Kasumi-1 (cell line): Measurements from ENCODE around the gene PNMA1.
A peak's percentile ranks its signal among the peaks of the same experiment; 100 is the strongest.

ENCODE experiments used
- DNase-seq, 2 experiments: peaks; one replicate each; lab custom pipeline; 2025; lab: John Stamatoyannopoulos, UW

The PNMA1 gene

DNA sequence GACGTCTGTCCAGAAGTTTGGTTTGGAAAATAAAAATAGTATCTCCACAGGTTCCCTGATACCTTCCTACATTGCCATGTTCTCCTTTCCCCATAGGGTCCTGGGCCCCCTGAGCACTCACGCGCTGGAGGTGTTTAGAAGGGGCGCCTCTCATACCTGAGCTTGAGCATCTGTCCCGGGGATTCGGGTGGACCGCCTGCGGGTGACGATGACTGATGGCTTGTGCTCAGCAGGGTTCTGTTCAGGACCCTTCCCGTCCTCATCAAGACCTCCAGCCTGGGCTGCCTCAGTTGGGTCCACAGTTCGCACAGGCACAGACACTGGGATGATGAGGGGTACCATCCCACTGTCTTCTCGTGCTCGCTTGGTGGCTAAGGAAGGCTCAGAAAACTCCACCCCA lies 22.7 kb upstream of the PNMA1 start:
- DNase-seq = no peak

- DNase-seq = no peak
Observed at GRCh38 chr14:73732006-73732405, 17.8 kb upstream of the PNMA1 start.

DNA sequence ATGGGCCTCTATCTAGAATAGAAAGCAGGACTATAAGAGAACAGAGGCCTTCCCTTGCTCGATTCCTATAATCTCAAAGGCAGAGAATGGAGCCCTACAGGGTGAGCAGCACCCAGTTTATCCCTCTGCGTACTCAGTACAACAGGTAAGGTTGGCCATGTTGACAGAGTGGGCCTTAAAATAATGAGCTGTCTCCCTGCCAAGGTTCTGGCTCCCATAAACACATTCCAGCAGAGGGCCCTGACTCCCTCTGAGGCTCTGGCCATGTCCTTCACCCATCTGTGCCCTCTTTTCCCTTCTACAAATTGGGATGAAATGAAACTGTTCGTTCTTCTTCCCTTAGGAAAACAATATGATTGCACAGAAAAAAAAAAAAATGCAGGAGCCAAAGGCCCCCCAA lies 16.9 kb upstream of the PNMA1 start:
- no peak for DNase-seq

GRCh38 chr14:73729556-73730265 lies 15.5 kb upstream of the PNMA1 start:
- DNase-seq = no peak

GRCh38 chr14:73728717-73729330 lies 14.6 kb upstream of the PNMA1 start:
- peak; percentile 92 to 95 for DNase-seq

DNA sequence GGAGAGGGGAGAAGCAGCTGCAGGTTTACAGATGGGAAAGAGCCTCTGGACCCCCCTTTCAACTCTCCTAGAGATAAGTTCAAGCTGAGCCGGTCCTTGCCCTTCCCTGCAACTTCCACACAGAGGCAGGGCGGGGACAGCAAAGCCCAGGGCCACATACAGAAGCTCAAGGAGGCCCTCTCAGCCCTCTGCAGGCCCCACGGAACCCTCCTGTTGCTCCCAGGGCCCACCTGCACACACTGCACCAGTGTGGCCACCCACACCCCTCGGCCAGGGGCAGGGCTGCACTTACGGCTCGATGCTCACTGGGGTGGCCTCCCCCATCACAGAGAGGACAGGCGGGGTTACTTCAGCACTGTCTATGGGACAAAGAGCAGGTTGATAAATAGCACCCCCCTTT lies 13.0 kb upstream of the PNMA1 start:
- DNase-seq = no peak

DNA sequence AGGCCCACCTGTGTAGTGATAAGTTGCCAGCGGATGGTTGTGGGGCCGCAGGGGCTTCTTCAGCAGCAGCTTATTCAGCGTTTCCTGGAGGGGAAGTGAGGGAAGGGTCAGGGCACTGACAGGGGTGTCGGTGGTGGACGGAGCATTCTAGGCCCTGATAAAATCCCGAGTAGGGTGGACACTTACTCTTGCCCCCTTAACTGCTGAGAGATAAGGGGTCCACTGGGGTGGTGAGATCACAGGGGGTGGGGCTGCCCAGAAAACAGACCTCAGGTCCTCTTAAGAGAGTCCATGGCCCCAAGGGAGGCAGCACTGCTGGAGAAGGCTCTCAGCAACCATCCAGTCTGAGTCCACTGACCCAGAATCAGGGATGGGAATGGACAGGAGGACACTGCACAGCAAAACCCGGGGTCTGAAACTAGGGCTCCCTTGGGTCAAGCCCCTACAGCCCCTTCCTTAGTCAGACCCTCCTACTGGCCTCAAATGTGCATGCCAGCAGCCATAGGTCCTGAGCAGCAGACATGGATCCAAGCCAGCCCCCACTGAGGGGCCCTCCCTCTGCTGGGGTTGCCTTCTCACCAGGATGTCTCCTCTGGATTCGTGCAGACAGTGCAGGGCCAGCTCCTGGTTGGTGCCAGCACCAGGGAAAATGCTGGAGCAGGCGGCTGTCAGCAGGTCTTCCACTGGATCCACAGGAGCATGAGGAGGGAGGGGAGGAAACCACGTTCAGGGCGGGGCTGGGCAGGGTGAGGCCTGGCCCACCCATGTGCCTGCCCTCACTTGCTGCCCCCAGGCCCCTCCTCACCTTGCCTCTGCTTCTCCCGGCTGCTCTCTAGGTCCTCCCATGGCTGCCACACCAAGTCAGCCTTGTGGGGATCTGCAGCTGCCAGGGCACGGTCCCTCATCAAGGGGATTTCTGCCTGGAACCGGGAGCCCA lies 12.1 kb upstream of the PNMA1 start:
- DNase-seq = no peak

DNA sequence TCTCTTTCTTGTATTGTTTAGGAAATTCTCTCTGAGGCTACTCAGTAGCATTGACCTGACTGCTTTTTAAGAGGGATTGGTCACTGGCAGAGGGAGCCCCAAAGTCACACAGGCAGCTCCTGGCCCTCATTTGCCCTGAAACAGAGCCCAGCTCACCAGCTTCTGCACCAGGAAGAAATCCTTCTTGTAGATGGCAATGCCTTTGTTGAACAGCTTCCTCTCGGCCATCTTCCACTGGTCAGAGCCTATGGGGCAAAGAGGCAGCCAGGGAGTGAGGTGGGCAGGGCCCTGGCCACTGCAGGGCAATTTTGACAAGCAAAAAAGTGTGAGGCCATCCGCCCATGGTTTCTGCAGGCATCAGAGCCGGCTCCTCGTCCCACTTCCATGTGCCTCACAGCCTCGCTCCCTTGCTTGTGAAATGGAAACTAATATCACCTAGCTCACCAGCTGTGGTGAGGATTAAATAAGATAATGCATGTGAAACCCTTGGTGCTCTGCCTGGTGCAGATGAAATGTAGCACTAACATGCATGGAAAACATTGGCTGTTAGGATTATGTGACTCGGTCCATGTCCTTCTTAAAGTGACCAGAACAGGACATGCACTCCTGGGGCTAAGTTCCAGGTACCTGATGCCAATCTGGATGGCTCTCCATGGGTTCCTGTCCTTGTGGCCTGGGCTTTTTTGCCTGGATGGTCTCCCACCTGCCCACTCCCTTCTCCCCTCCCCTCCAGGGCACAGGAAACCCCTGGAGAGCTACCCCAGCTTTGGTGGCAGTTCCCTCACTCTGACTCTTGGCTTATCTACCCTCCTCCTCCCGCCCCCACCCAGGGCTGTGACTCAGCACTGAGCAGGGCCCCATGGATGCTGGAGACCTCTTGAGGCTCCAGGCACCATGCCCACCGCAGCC lies 11.2 kb upstream of the PNMA1 start:
- DNase-seq = no peak

- DNase-seq = no peak
Observed at GRCh38 chr14:73724696-73725095, 10.5 kb upstream of the PNMA1 start.

GRCh38 chr14:73723797-73724661 lies 9.8 kb upstream of the PNMA1 start:
- peak; percentile 29 to 35 for DNase-seq

- no peak for DNase-seq
Observed at GRCh38 chr14:73723406-73723796, 9.2 kb upstream of the PNMA1 start.

DNA sequence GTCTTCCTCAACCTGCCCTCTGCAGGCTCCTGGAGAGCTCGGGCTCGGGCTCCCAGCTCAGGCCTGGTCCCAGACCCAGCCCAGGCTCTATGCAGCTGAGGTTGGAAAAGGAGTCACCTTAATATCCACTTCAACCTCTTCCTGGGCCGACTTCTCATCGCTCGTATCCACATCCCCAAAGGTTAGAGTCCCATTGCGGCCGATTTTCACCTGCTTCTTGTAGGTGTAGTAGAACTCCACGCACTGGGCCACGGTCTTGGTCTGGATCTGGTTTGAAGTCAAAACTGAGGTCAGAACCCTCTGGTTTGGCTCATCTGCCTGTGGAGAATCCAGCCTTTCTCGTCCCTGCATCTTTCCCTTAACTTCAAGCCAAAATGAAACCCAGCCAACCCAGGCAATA lies 8.4 kb upstream of the PNMA1 start:
- DNase-seq = no peak

DNA sequence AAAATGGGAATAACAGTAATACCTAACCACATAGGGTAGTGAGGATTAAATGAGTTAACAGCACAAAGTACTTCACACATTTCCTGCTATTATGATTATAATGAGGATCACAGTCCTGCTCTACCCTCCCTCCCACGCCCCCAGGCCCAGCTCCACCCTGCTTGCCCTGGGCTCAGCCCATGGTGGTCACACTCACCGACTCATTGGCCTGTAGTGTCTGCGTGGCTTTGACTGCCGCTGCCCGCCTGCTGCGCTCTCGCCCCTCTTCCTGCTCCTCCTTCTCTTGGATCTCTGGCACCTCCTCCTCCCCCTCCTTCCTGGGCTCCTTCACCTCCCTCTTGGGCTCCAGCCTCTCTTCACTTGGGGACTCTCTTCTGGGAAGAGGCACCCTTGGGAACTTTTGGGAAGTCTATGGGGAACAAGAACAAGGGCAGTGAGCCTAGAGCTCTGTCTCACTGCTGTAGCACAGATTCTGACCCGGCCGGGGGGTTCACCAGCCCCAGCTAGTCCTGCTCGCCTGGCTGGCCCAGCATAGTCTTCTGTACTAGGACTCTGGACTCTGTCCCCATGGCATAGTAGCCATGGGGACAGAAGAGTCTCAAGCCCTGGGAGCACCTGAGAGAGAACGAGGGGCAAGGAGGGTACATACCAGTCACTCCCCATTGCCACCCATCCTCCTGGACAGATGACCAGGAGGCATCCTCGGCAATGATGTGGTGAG lies 7.1 kb upstream of the PNMA1 start:
- no peak for DNase-seq

DNA sequence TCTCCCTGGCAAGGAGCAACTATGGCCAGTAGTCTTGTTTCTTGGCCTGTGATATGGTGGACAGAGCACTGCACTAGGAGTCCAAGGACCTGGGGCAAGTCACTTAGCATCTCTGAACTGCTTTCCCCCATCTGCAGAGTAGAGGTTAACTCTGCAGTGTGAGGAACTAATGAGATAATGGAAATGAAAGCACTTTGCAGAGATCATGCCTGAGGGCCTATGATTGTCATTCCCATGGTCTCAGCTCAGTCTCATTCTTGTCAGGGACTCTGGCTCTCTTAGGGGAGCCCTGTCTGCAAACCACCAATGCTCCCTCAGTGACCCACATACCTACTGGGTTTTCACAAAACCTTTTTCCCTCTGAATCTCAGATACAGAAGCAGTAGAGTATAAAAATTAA lies 6.5 kb upstream of the PNMA1 start:
- no peak for DNase-seq

DNA sequence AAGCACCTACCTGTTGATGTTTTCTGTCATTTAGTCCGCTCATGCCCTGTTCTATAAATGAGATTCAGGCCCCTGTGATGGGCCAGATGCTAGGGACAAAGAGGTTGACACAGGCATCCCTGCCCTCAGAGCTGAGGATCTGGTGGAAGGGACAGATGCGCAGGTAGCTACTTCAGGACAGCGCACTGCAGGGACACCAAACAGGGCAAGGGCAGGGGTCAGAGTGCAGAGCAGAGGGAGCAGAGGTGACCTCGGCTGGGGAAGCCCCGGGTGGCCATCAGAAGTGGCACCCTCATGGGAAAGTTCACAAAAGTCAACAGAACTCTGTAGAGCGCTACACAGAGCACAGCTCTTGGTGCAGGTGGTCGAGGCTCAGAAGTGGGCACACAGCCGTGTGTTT lies 5.6 kb upstream of the PNMA1 start:
- DNase-seq = no peak

DNA sequence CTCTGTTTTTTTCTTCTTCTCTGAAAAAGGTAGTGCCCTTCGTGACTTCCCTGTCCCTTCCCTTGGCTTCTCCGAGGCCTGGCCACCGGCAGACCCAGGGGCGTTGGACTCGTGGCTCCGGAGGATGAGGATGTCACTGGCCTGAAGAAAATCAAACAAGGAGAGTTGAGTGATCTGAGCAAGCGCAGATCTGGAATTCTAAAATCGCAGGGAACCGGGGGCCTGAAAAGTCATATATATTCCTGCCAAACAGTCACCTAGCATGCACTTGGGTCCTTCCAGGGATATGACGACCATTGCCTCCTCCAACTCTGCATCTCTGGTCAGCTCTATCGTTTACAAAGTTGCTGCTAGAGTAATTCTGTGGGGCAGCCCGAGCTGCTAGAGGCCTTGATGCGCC lies 5.2 kb upstream of the PNMA1 start:
- DNase-seq = no peak

GRCh38 chr14:73718418-73719251 lies 4.5 kb upstream of the PNMA1 start:
- no peak for DNase-seq

DNA sequence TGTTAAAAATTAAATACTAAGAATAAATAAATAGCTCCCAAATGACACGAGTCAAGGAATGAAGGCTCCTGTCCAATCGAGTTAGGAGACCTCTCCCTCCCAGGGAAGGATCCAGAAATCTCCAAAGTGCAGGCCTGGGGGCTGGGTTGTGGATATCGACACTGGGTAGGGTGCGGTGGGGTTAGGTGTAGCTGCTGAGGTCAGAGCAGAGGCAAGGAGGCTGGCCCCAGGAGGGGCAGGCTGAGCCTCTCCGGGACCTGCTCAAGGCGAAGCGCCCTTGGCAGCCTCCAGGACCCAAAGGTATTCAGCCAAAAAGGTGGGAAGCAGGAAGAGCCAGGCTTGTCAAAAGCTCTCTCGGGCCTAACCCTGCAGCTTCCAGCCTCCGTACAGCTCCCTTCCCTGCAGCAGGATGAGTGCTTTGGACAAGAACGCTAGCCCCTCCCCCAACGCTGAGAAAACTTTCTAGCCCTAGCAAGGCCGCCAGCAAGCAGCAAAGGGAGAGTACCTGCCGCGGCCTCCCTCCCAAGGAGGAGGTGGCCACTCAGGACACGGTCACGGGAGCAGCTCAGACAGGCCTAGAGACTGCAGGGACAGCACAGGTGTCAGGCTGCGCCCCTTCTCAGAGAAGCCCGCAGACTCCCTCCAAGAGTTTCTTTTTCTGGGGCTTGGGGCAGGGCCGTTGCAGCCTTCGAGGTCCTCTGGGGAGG lies 3.7 kb upstream of the PNMA1 start:
- no peak for DNase-seq

DNA sequence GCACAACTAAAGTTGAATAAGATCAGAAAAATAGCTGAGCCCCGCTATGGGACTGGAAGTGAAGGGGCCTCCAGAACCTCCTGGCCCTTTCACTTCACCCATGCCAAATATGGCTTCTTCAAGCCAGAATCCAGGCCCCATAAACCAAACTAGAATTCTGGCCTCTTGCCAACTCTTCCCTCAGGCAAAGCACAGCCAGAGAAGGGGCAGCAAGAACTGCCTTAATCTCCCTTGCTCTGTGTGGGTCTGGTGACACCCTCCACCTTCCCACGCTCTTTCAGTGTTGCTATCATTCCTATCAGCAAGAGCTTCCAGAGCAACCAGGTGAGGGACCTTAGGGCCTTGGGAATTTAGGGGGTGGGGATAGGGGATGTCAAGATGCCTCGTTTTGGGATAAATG lies 3.1 kb upstream of the PNMA1 start:
- no peak for DNase-seq
